Breast epithelium (tissue), 3 donors: ENCODE results near the gene NCKAP5.

ENCODE experiments used
- CTCF ChIP-seq, 3 donors: fragments of 450-650 bp; IDR thresholded peaks; one replicate each; pipeline ENCODE4 v1.5.1; 2016 to 2017; ENCODE audit warnings: antibody characterized with exemption in 3 of 3, mild to moderate bottlenecking in 3 of 3, moderate library complexity in 3 of 3
- POLR2A ChIP-seq: fragments of 450-650 bp; IDR thresholded peaks from one replicate; pipeline ENCODE4 v1.6.1; 2016; ENCODE audit warnings: antibody characterized with exemption, mild to moderate bottlenecking, moderate library complexity

- TF ChIP-seq POLR2A, result no peak
- no peak for TF ChIP-seq CTCF (IDR thresholded peaks at IDR 0.05)
Observed at GRCh38 chr2:132884292-132884691, 684.0 kb downstream of the NCKAP5 start.
